Mesenchymal stem cell (in vitro differentiated cells and primary cell): ENCODE data around the gene SOHLH1.

Experiments used
- DNase-seq: peaks from one replicate; pipeline ENCODE4 v3.0.0-alpha.2; 2013
- H2AFZ ChIP-seq: one replicate; pipeline ENCODE4 v1.6.1; 2013; ENCODE audit warnings: low read depth, mild to moderate bottlenecking, control low read depth, inconsistent platforms, low read length, moderate library complexity
- H2AK5ac ChIP-seq: 2 replicates; pipeline ENCODE4 v1.6.1; 2013; ENCODE audit warnings: low read length, moderate library complexity, mild to moderate bottlenecking, inconsistent platforms; ENCODE audit not compliant: severe bottlenecking
- H2BK120ac ChIP-seq: one replicate; pipeline ENCODE4 v1.6.1; 2013; ENCODE audit warnings: low read depth, mild to moderate bottlenecking, inconsistent platforms, low read length, moderate library complexity
- H2BK12ac ChIP-seq, 2 experiments: one replicate each; pipeline ENCODE4 v1.6.1; 2013; ENCODE audit warnings: inconsistent platforms in 2 of 2, low read length in 2 of 2, mild to moderate bottlenecking in 2 of 2, moderate library complexity in 2 of 2, control low read depth in 1 of 2
- H2BK15ac ChIP-seq: one replicate; pipeline ENCODE4 v1.6.1; 2013; ENCODE audit warnings: mild to moderate bottlenecking, low read depth, inconsistent platforms; ENCODE audit not compliant: poor library complexity, severe bottlenecking
- H2BK5ac ChIP-seq: 2 replicates; pipeline ENCODE4 v1.6.1; 2013; ENCODE audit warnings: low read depth, mild to moderate bottlenecking, low read length, control low read depth, inconsistent platforms; ENCODE audit not compliant: poor library complexity, severe bottlenecking
- H3K14ac ChIP-seq, 2 experiments: one replicate each; pipeline ENCODE4 v1.6.1; 2013; ENCODE audit warnings: inconsistent platforms in 2 of 2, low read length in 2 of 2, control low read depth in 1 of 2, mild to moderate bottlenecking in 1 of 2, moderate library complexity in 1 of 2
- H3K18ac ChIP-seq, 2 experiments: one replicate each; pipeline ENCODE4 v1.6.1; 2013; ENCODE audit warnings: inconsistent platforms in 2 of 2, low read length in 2 of 2, control low read depth in 1 of 2, low read depth in 1 of 2, mild to moderate bottlenecking in 1 of 2
- H3K23ac ChIP-seq, 2 experiments: one replicate each; pipeline ENCODE4 v1.6.1; 2013; ENCODE audit warnings: inconsistent platforms in 2 of 2, low read length in 2 of 2, mild to moderate bottlenecking in 2 of 2, moderate library complexity in 2 of 2, control low read depth in 1 of 2
- H3K27ac ChIP-seq: 2 replicates; pipeline ENCODE4 v1.5.1; 2013; ENCODE audit warnings: mild to moderate bottlenecking, moderate library complexity, low read length, control low read depth, inconsistent platforms; ENCODE audit not compliant: poor library complexity, severe bottlenecking
- H3K27me3 ChIP-seq, 2 experiments: 2 replicates each; pipeline versions ENCODE4 v1.6.1 to v1.7.0; 2013; ENCODE audit warnings: low read length in 2 of 2, mild to moderate bottlenecking in 2 of 2, moderate library complexity in 2 of 2, control low read depth in 1 of 2, inconsistent platforms in 1 of 2; ENCODE audit not compliant: control insufficient read depth in 1 of 2, insufficient read depth in 1 of 2
- H3K36me3 ChIP-seq, 2 experiments: 2 replicates each; pipeline versions ENCODE4 v1.6.1 to v1.7.0; 2013; ENCODE audit warnings: low read length in 2 of 2, control low read depth in 1 of 2, inconsistent platforms in 1 of 2, low read depth in 1 of 2, mild to moderate bottlenecking in 1 of 2; ENCODE audit not compliant: insufficient read depth in 2 of 2, control insufficient read depth in 1 of 2
- H3K4ac ChIP-seq, 2 experiments: one replicate each; pipeline ENCODE4 v1.6.1; 2013; ENCODE audit warnings: inconsistent platforms in 2 of 2, low read length in 2 of 2, mild to moderate bottlenecking in 2 of 2, moderate library complexity in 2 of 2, control low read depth in 1 of 2, low read depth in 1 of 2
- H3K4me1 ChIP-seq: 2 replicates; pipeline ENCODE4 v1.6.1; 2013; ENCODE audit warnings: low read depth, low read length, control low read depth; ENCODE audit not compliant: control insufficient read depth, insufficient read depth
- H3K4me2 ChIP-seq: 2 replicates; pipeline ENCODE4 v1.6.1; 2013; ENCODE audit warnings: low read length, mild to moderate bottlenecking, inconsistent platforms; ENCODE audit not compliant: poor library complexity, severe bottlenecking
- H3K4me3 ChIP-seq, 2 experiments: 2 replicates each; pipeline versions ENCODE4 v1.5.1 to v1.7.0; 2013; ENCODE audit warnings: low read length in 2 of 2, mild to moderate bottlenecking in 2 of 2, control low read depth in 1 of 2, low read depth in 1 of 2; ENCODE audit not compliant: insufficient read depth in 1 of 2
- H3K79me1 ChIP-seq: replicated peaks from 2 replicates; pipeline ENCODE4 v1.6.1; 2013; ENCODE audit warnings: mild to moderate bottlenecking, control low read depth, low read length, inconsistent platforms; ENCODE audit not compliant: poor library complexity, severe bottlenecking
- H3K9ac ChIP-seq: 2 replicates; pipeline ENCODE4 v1.7.0; 2013; ENCODE audit warnings: mild to moderate bottlenecking, low read length, moderate library complexity
- H3K9me3 ChIP-seq: 2 replicates; pipeline ENCODE4 v1.7.0; 2013; ENCODE audit warnings: mild to moderate bottlenecking, low read length; ENCODE audit not compliant: control insufficient read depth
- H4K8ac ChIP-seq: one replicate; pipeline ENCODE4 v1.6.1; 2013; ENCODE audit warnings: inconsistent platforms, mild to moderate bottlenecking, low read length, moderate library complexity
- H4K91ac ChIP-seq: one replicate; pipeline ENCODE4 v1.6.1; 2013; ENCODE audit warnings: mild to moderate bottlenecking, low read length, inconsistent platforms
- WGBS: methylation state at CpG from one replicate; pipeline ENCODE4 v1.1.7; 2013; ENCODE audit warnings: mixed read lengths; 5-methylcytosine and 5-hydroxymethylcytosine counted together

The SOHLH1 gene

GRCh38 chr9:135698236-135698635, 1.0 kb downstream of the SOHLH1 start:
- Histone ChIP-seq H2AFZ (no peak overlapping the region), H3K18ac (no peak overlapping the region), H3K9ac (no peak overlapping the region), H2BK120ac (no peak overlapping the region), H3K23ac (no peak overlapping the region), H3K36me3 (no peaks in the 10 kb centered on the region), H3K4me1 (peaks cover 9% of the 10 kb centered on the region), H2BK5ac (no peak overlapping the region), H3K27me3 (peaks cover 13 to 31% of the 10 kb centered on the region in 2 experiments), H2AK5ac (no peak overlapping the region), H3K14ac (no peak overlapping the region), H3K4ac (no peak overlapping the region), H3K4me3 (no peak overlapping the region), H3K79me1 (no peaks in the 10 kb centered on the region), H2BK12ac (no peak overlapping the region), H3K27ac (no peak overlapping the region), H2BK15ac (no peak overlapping the region), H4K8ac (no peak overlapping the region), H4K91ac (no peak overlapping the region), H3K9me3 (no peaks in the 10 kb centered on the region), H3K4me2 (no peak overlapping the region)
- DNase-seq: no peak
- WGBS: 81% methylated on average over 21 of the region's 21 CpGs

DNA sequence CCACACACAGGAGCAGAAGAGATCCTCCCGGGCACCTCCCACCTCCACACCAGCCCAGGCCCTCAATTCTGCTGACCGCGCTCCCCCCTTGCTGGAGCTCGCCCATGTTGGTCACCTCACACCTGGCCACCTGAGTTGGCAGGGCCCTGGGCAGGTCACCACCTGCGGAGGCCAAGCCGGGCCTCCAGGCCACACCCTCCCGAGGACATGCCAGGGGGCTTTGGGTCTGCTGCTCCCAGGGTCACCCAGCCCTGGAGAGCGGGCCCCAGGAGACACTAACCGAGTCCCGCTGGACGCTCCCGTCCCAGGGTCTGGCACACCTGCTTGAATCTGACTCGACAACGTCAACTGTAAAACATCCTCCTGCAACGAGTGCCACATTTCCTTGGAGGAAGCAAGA, 2.1 kb downstream of the SOHLH1 start:
- Histone ChIP-seq H3K18ac (no peak overlapping the region), H3K23ac (no peak overlapping the region), H4K8ac (no peak overlapping the region), H3K36me3 (no peaks in the 10 kb centered on the region), H2BK15ac (no peak overlapping the region), H3K14ac (no peak overlapping the region), H3K4me3 (no peak overlapping the region), H2BK12ac (no peak overlapping the region), H2AFZ (no peak overlapping the region), H3K4ac (no peak overlapping the region), H3K27ac (no peak overlapping the region), H3K4me1 (peaks cover 12% of the 10 kb centered on the region), H3K9me3 (no peaks in the 10 kb centered on the region), H4K91ac (no peak overlapping the region), H3K9ac (no peak overlapping the region), H2BK5ac (no peak overlapping the region), H2AK5ac (no peak overlapping the region), H2BK120ac (no peak overlapping the region), H3K27me3 (peaks cover 5 to 29% of the 10 kb centered on the region in 2 experiments), H3K79me1 (no peaks in the 10 kb centered on the region), H3K4me2 (no peak overlapping the region)
- DNase-seq: no peak
- WGBS: 82% methylated on average over 15 of the region's 15 CpGs

DNA sequence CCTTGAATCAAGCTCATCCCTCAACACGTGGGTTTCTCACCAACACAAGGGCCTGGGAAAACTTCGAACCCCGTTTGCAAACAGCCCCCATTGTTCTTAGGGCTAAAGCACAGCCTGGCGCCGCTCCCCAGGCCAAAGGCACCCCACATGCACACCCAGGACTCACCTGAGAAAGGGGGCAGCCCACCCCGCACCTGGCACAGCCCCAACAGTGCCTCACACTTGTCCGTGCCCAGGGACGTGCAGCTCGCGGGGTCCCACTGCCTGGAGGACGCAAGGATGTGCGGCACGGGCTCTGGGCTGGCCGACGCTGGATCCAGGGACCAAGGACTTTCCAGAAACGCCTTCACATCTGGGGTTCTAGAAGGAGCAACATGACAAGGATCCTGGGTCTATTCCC, 2.8 kb downstream of the SOHLH1 start:
- H3K4me3 ChIP-seq: no peak overlapping the region
- no peak overlapping the region for H2AK5ac ChIP-seq
- DNase-seq: no peak
- no peaks in the 10 kb centered on the region for H3K9me3 ChIP-seq
- no peak overlapping the region for H2AFZ ChIP-seq
- no peak overlapping the region for H4K91ac ChIP-seq
- H3K79me1 ChIP-seq: no peaks in the 10 kb centered on the region
- 81% methylated on average over 16 of the region's 16 CpGs for WGBS
- no peak overlapping the region for H3K4me2 ChIP-seq
- H3K4me1 ChIP-seq: peaks cover 6% of the 10 kb centered on the region
- peaks cover 5 to 28% of the 10 kb centered on the region in 2 experiments for H3K27me3 ChIP-seq
- H2BK12ac ChIP-seq: no peak overlapping the region
- no peak overlapping the region for H3K9ac ChIP-seq
- H2BK120ac ChIP-seq: no peak overlapping the region
- no peak overlapping the region for H2BK15ac ChIP-seq
- no peak overlapping the region for H3K27ac ChIP-seq
- no peak overlapping the region for H3K4ac ChIP-seq
- H4K8ac ChIP-seq: no peak overlapping the region
- no peak overlapping the region for H3K14ac ChIP-seq
- H2BK5ac ChIP-seq: no peak overlapping the region
- H3K18ac ChIP-seq: no peak overlapping the region
- H3K23ac ChIP-seq: no peak overlapping the region
- H3K36me3 ChIP-seq: no peaks in the 10 kb centered on the region

GRCh38 chr9:135695642-135696041, 3.6 kb downstream of the SOHLH1 start:
- no peak overlapping the region for H3K4me3 ChIP-seq

More at GRCh38 chr9:135695642-135696041, 3.6 kb downstream of the SOHLH1 start:
- Histone ChIP-seq H3K9ac (no peak overlapping the region), H3K79me1 (no peaks in the 10 kb centered on the region), H3K4ac (no peak overlapping the region), H3K27ac (no peak overlapping the region), H2BK12ac (no peak overlapping the region), H3K18ac (no peak overlapping the region), H2BK15ac (no peak overlapping the region), H2AK5ac (no peak overlapping the region), H3K4me1 (peaks cover 7% of the 10 kb centered on the region), H2BK120ac (no peak overlapping the region), H3K23ac (no peak overlapping the region), H4K8ac (no peak overlapping the region), H3K27me3 (peaks cover 0 to 27% of the 10 kb centered on the region in 2 experiments), H4K91ac (no peak overlapping the region), H3K9me3 (no peaks in the 10 kb centered on the region), H3K36me3 (no peaks in the 10 kb centered on the region), H2BK5ac (no peak overlapping the region), H3K4me2 (no peak overlapping the region), H3K14ac (no peak overlapping the region), H2AFZ (no peak overlapping the region)
- 84% methylated on average over 12 of the region's 12 CpGs for WGBS
- no peak for DNase-seq
